GM12891 (cell line): Measurements from ENCODE around the gene SWSAP1.
"Not testable (repeated sequence)": the region's sequence is repeated elsewhere in the genome, so short reads cannot be mapped to it uniquely, and the experiment has no call there.

Experiments used
- DNase-seq: peaks from one replicate; pipeline ENCODE4 v3.0.0; 2011; ENCODE audit warnings: low spot score; ENCODE audit not compliant: insufficient read length
- FAIRE-seq: peaks from 2 replicates; lab custom pipeline; 2011; peaks lifted over from hg19 to GRCh38; lab: Jason Lieb, UNC
- PAX5 ChIP-seq: IDR thresholded peaks from 2 replicates; pipeline ENCODE4 v1.6.1; 2011; ENCODE audit warnings: low read length, moderate library complexity, mild to moderate bottlenecking; ENCODE audit not compliant: insufficient read depth, severe bottlenecking
- POLR2A ChIP-seq: IDR thresholded peaks from 2 replicates; pipeline ENCODE4 v1.6.1; 2011; ENCODE audit warnings: low read depth, low read length, control low read depth
- POLR2AphosphoS5 ChIP-seq: IDR thresholded peaks from 2 replicates; pipeline ENCODE4 v1.6.1; 2011; ENCODE audit warnings: low read depth, low read length, control low read depth
- POU2F2 ChIP-seq: IDR thresholded peaks from 2 replicates; pipeline ENCODE4 v1.6.1; 2011; ENCODE audit warnings: low read depth, mild to moderate bottlenecking, control low read depth, low read length, moderate library complexity
- SPI1 ChIP-seq: IDR thresholded peaks from 2 replicates; pipeline ENCODE4 v1.6.1; 2011; ENCODE audit warnings: low read depth, low read length, control low read depth
- TAF1 ChIP-seq: IDR thresholded peaks from 2 replicates; pipeline ENCODE4 v1.6.1; 2011; ENCODE audit warnings: low read depth, low read length, control low read depth

The SWSAP1 gene

GRCh38 chr19:11378319-11379189 lies 4.1 kb downstream of the SWSAP1 start:
- no peak for FAIRE-seq
- DNase-seq: no peak
- TF ChIP-seq SPI1 (no peak), POU2F2 (no peak), POLR2AphosphoS5 (no peak), POLR2A (no peak), PAX5 (no peak), TAF1 (no peak)

GRCh38 chr19:11379269-11379845 lies 4.9 kb downstream of the SWSAP1 start:
- DNase-seq, FAIRE-seq: not testable (repeated sequence)

GRCh38 chr19:11379857-11380350 lies 5.4 kb downstream of the SWSAP1 start:
- TF ChIP-seq PAX5 (no peak), POLR2A (no peak), SPI1 (no peak), TAF1 (no peak), POU2F2 (no peak), POLR2AphosphoS5 (no peak)
- DNase-seq: no peak
- no peak for FAIRE-seq

- TF ChIP-seq SPI1 (no peak), PAX5 (no peak), POLR2A (peak; percentile 55; the same call in 1 of the 2 replicates), TAF1 (peak; percentile 36; the same call in 1 of the 2 replicates), POU2F2 (no peak), POLR2AphosphoS5 (peak; percentile 37; the same call in 1 of the 2 replicates)
- peak; percentile 76 for FAIRE-seq
- peak; percentile 98 for DNase-seq
These were observed 6.4 kb downstream of the SWSAP1 start for GRCh38 chr19:11380653-11381537.

GRCh38 chr19:11382898-11383705 lies 8.6 kb downstream of the SWSAP1 start:
- TF ChIP-seq TAF1 (no peak), POLR2A (no peak), POLR2AphosphoS5 (no peak), SPI1 (no peak), PAX5 (no peak)
- DNase-seq (no peak), FAIRE-seq (peak; percentile 20)

- TF ChIP-seq TAF1 (no peak), PAX5 (no peak), SPI1 (no peak)
- FAIRE-seq: no peak
- DNase-seq: no peak
These were observed 9.2 kb downstream of the SWSAP1 start for GRCh38 chr19:11383706-11384048.

- DNase-seq: no peak
- no peak for TF ChIP-seq POLR2A
- no peak for TF ChIP-seq POLR2AphosphoS5
- no peak for TF ChIP-seq PAX5
- no peak for TF ChIP-seq TAF1
- no peak for TF ChIP-seq POU2F2
- no peak for TF ChIP-seq SPI1
- FAIRE-seq: no peak
These were observed 10.3 kb downstream of the SWSAP1 start for GRCh38 chr19:11384778-11385129.

- no peak for DNase-seq
- FAIRE-seq: no peak
- TF ChIP-seq POLR2A (no peak), SPI1 (peak; percentile 1; the same call in 1 of the 2 replicates)
These were observed 12.9 kb downstream of the SWSAP1 start for GRCh38 chr19:11387162-11388034.

- no peak for TF ChIP-seq POLR2AphosphoS5
- no peak for TF ChIP-seq POU2F2
- no peak for TF ChIP-seq TAF1
- TF ChIP-seq POLR2A: no peak
- TF ChIP-seq SPI1: no peak
- TF ChIP-seq PAX5: no peak
- DNase-seq (no peak), FAIRE-seq (no peak)
These were observed 15.9 kb downstream of the SWSAP1 start for GRCh38 chr19:11390359-11390758.
